Measurements from ENCODE around the gene RGS14.
"Not testable (repeated sequence)": the region's sequence is repeated elsewhere in the genome, so short reads cannot be mapped to it uniquely, and the experiment has no call there.

RGS14 gene

DNA sequence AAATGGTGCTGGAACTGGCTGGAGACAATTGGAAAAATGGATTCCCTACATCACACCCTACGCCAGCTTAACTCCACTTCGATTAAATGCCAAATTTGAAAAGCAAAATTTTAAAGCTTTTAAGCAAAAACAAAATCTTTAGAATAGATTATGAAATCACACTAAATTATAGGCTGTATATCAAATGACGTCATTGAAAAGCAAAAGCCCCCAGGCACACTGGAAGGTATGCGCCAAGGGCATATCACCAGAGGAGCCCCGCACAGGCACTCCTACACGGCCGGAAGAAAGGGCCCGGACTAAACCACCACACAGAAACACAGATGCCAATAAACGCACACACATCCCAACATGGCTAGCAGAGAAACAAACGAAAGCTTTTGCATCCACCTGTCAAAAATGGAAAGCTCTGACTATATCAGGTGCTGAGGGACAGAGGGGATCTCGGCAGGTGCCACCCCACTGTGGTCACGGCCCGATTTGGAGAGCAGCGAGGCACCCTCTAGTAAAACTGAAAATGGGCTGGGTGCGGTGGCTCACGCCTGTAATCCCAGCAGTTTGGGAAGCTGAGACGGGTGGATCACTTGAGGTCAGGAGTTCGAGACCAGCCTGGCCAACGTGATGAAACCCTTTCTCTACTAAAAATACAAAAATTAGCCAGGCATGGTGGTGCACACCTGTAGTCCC, 29.0 kb upstream of the RGS14 start:
- DNase-seq = no peak

- DNase-seq = no peak
Measured at GRCh38 chr5:177329883-177330282, 27.8 kb upstream of the RGS14 start.

- DNase-seq = no peak
Measured at GRCh38 chr5:177330991-177331842, 26.5 kb upstream of the RGS14 start.

DNA sequence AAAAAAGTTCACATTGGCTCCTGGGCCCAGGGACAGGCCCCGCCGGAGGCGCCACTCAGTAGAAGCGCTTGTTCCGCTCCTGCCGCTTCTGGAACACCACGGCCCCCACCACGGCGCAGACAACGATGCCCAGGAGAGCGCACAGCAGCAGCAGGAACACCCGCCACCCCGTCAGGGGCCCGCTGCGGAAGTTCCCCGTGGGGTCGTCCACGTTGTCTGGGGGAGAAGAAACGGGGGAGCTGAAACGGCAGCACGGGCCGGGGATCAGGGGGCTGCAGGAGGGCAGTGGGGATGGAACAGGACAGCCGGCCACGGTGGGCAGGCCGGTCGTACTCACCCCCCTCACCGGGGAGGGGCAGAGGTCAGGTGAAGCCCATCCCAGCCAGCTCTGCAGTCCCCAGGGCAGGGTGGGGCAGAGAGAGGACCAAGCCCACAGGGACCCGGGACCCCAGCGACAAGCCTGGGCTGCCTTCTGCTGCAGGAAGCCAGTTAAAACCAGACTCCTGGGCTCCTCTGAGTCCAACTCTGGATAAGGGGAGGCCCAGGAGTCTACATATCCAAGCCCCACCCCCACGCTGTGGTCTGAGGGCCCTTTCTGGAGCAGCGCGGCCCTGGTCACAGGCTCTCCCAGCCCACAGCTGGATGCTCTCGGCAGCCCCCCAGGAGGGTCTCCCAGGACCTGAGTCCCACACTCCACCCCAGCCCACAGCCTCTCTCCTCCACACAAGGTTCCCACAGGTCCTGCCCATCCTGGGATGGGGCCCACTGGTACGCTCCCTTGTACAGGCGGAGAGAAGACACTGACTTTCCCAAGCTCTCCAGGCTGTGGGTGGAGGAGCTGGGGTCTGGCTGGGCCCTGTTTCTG, 25.5 kb upstream of the RGS14 start:
- no peak for DNase-seq

DNA sequence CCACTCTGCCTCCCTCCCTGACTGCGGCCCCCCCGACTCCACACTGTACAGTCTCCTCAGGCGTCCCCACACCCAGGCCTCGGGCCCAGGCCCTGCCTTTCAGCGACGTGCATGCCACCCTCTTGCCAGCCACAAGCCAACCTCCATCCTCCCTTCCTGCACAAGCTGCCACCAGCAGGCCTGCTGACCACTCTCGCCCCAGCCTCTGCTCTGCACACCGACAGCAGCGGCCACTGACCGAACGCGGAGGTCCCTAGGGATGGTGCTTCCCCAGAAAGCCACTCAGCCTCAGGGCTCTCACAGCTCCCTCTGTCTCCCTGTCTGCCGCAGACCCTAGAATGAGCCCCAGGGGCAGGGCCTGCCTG, 24.8 kb upstream of the RGS14 start:
- no peak for DNase-seq

- DNase-seq = no peak
Measured at GRCh38 chr5:177333420-177334154, 24.1 kb upstream of the RGS14 start.

DNA sequence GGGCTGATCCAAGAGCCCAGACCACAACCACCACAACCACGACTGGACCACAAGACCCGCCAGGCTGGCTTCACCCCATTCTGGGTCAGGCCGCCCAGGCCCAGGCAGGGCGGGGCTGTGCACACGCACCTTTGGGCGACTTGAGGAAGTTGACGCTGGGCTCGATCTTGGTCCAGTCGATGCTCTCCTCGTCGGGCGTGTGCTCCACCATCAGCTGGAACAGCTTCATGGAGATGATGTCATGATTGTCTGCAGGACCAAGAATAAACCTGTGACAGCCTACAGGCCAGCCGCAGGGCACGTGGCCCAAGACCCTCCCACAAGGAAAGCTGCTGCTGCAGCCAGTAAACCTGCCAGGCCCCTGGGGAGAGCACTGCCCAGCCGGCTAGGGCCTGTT, 23.6 kb upstream of the RGS14 start:
- no peak for DNase-seq

- no peak for DNase-seq
Measured at GRCh38 chr5:177334781-177335700, 22.7 kb upstream of the RGS14 start.

DNA sequence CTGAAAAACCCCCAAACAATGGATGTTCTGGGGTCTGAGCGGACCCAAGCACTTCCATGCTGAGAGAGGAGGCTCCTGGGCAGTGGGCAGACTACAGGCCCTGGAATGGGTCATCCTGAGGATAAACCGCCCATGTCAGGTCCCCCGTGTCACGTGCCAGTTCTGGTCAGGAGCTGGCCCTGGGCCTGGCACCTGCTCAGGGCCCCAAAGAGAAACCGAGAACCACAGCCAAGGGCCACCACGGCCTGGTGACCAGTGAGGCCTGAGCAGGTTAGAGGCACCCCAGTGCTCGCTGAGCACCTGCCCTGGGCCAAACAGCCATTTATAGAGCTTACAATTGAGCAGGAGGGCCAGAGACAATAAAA, 22.0 kb upstream of the RGS14 start:
- DNase-seq = no peak

- DNase-seq = no peak
Measured at GRCh38 chr5:177336112-177336511, 21.6 kb upstream of the RGS14 start.

DNA sequence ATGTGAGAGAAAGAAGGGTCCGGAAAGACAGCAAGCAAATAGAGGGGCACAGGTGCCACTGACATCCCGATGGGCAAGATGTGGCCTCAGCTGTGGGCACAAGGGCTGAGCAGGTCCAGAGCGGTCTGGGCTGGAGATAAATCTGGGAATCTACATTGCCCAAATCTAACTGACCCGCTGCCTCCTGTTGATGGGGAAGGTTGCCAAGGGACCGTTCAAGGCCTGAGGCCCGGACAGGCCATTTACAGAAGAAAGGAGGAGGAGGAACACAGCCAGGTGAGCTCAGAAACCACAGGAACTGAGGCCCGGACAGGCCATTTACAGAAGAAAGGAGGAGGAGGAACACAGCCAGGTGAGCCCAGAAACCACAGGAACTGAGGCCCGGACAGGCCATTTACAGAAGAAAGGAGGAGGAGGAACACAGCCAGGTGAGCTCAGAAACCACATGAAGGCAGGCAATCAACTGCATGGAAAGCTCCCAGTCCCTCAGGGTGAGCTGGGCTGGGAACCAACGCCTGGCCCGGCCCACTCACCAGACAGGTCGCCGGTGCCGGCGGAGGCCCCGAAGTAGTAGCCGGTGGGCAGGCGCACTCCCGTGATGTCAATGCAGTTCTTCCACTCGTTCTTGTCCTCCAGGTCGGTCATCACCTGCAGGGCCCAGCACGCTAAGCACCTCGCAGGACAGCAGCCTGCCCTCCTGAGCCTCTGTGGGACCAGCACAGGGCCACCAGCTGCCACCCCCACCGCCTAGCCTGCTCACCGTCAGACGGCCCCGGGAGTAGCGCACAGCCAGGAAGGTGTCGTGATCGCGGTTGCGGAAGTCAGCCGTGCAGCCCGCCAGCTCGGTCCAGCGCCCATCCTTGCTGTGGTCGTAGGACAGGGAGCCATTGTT, 20.9 kb upstream of the RGS14 start:
- no peak for DNase-seq

DNA sequence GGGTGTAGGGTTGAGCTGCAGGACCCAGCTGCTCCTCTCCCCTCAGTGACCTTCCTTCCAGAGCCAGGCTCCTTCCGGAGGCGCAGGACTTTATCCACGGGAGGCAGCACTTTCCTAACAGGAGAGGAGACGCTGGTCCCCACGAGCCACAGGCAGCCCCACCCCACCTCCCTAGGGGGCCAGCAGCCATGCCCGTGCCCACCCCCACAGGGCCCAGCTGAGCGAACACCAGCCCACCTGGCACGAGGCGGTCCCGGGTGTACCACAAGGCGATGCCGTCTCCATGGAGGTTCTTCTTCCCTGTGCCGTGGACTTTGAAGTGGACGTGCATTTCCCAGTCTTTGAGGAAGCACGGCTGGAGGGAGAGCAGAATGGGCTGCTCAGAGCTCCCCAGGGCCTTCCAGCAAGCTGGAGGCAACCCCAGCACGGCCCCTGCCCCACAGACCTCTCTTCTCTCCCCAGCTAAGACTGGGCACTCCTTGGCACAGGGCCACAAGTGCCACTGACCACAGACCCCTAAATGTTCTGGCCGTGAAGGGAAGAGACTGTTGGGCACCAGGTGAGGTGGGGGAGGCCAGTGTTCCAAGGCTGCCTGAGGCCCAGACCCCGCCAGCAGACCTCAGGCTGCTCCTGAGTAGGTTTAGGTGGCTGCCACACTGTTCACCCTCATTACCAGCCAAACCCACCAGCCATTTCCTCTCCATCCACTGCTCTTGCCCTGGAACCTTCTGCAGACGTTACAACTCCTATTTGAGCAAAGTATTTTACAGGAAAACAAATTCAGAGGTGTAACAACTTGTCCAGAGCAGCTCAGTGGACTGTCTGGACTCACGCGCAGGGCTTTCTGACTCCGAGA, 19.2 kb upstream of the RGS14 start:
- no peak for DNase-seq

DNA sequence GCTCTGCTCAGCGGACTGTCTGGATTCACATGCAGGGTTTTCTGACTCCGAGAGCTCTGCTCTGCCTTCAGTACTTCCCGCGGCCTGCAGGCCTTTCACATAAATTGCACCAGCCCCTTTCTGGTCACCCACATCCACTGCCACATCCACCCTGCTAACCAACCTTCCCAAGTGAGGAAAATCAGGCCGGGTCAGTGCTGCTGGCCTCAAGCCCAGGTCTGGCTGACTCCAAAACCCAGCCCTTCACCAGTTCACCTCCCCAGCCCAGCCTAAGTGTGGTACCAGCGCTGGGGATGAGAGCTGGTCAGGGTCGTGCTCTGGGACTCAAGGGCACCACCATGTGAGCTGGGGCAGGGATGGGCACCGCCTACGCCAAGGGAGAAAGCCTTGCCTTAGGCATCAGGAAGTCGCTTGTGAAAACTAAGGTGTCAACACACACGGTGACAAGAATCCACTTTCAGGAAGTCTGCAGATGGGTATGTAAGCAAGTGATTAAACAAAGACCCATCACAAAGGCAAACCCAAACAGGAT, 18.6 kb upstream of the RGS14 start:
- no peak for DNase-seq

DNA sequence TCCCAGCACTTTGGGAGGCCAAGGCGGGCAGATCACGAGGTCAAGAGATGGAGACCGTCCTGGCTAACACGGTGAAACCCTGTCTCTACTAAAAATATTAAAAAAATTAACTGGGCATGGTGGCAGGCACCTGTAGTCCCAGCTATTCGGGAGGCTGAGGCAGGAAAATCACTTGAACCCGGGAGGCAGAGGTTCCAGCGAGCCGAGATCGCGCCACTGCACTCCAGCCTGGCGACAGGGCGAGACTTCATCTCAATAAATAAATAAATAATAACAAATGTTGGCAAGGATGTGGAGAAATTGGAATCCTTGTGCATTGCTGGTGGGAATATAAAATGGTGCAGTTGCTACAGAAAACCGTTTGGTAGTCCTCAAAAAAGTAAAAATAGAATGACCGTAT, 14.7 kb upstream of the RGS14 start:
- not testable (repeated sequence) for DNase-seq

DNA sequence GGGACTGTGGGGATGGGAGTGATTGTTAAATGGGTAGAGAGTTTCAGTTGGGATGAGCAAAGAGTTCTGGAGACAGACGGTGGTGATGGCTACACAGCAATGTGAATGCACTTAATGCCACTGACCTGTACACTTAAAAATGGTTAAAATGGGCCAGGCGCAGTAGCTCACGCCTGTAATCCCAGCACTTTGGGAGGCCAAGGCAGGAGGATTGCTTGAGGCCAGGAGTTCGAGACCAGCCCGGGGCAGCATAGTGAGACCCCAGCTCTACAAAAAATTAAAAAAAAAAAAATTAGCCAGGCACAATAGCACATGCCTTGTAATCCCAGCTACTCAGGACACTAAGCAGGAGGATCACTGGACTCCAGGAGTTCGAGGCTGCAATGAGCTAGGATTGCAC, 13.9 kb upstream of the RGS14 start:
- no peak for DNase-seq

GRCh38 chr5:177344891-177345290, 12.8 kb upstream of the RGS14 start:
- DNase-seq = no peak

DNA sequence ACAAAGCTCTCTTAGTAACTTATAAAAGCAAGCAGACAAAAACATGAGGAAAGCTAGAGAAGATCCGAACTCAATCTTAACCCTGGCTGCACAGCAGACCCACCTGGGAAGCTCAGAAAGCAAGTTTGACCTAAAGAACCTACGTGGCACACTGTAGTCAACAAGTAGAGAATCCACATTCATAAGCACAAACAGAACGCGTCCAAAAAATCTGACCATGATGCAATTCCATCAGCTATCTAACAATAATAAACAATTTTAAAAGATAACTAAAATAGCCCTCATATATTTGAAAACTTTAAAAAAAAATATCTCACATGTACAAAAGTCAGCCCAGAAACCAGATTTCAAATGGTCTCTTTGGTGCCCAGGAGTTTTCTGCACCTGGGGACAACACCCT, 10.9 kb upstream of the RGS14 start:
- no peak for DNase-seq

DNA sequence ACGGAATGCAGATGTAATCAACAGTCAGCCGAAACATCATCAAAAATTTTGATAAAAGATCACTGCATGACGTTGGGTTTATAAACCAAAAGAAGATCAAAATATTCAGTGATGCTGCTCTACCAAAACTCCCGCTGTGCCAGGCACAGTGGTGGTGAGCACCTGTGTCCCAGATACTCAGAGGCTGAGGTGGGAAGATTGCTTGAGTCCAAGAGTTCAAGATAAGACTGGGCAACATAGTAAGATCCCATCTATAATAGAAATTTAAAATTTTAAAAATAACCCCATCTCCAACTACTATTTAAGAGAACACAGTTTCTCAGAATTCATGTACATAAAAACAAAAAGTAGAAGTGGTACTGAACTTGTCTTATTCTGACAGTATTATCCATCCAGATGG, 10.0 kb upstream of the RGS14 start:
- DNase-seq = no peak

DNA sequence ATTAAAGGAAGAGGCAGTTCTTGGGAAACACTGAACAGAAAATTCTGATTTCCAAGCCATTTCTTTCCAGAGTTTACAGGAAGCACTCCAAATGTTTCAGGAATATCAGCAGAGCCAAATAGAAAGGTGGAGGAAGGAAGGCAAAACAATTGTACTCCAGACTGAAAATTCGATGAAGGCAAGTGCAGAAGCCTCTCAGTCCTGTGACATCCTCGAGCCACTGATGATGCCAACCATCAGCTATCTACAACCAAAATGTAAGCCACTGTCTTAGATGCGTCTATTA, 8.4 kb upstream of the RGS14 start:
- DNase-seq = no peak

DNA sequence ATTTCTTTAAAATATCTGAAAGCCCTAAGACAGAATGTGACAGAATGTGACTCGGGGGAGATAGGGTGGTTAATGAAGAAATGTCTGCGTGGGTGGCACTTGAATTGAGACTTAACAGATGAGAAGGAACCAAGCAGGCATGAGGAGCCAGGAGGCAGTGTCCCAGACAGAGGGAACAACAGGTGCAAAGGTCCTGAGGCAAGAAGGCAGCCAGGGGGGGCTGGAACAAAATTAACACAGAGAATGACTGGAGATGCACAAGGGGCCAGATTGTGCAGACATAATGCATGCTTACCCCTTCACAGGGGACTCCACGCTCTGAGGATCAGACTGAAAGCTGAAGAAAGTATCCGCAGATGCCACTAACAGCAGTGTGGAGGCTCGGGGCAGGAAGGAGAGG, 8.0 kb upstream of the RGS14 start:
- no peak for DNase-seq
